ENCODE measurements around the gene PODXL2. TPM values are rescaled to one million over a fixed set of nuclear protein-coding genes. Genes with fewer than 3 reads are reported as not detected.
"Not testable (repeated sequence)": the region's sequence is repeated elsewhere in the genome, so short reads cannot be mapped to it uniquely, and the experiment has no call there.

The PODXL2 gene
- polyA plus RNA-seq, 1 donor (not counting 4 experiments of a cell fraction or from before 2014, with no cell fraction given) = 1.6 TPM

GRCh38 chr3:127701280-127701911, 72.4 kb downstream of the PODXL2 start:
- TF ChIP-seq CTCF (optimal IDR thresholded peaks at IDR 0.05 in 1 of 3, IDR thresholded peaks at IDR 0.05 in 1 of 3, conservative IDR thresholded peaks at IDR 0.05 in 1 of 3; ENCODE audit: extremely low read depth in 1 of 3, insufficient read depth in 2 of 3, low read length in 3 of 3) (no peak), EZH2 (IDR thresholded peaks at IDR 0.05; ENCODE audit: low read length) (no peak)
- no peak overlapping the region for H3K9ac ChIP-seq (ENCODE audit: control insufficient read depth, extremely low read depth, insufficient read depth, low read length)
- FAIRE-seq (no peak), DNase-seq (ENCODE audit: low read depth, low spot score) (no peak)
- no peaks in the 10 kb centered on the region for H3K9me3 ChIP-seq (ENCODE audit: control insufficient read depth, low read depth, low read length)
- H3K4me1 ChIP-seq (ENCODE audit: control insufficient read depth, extremely low read depth, insufficient read depth, low read length) = peaks cover 12% of the 10 kb centered on the region
- H2AFZ ChIP-seq (ENCODE audit: control insufficient read depth, low read length) = no peak overlapping the region
- no peaks in the 10 kb centered on the region for H4K20me1 ChIP-seq (ENCODE audit: control insufficient read depth, extremely low read depth, insufficient read depth, low read length)
- H3K4me3 ChIP-seq (ENCODE audit: control insufficient read depth in 2 of 3, extremely low read depth in 1 of 3, insufficient read depth in 2 of 3, low read depth in 1 of 3, low read length in 3 of 3) = no peak overlapping the region
- no peaks in the 10 kb centered on the region for H3K79me2 ChIP-seq (ENCODE audit: control insufficient read depth, insufficient read depth, low read length)
- H3K36me3 ChIP-seq (ENCODE audit: control insufficient read depth in 2 of 2, extremely low read depth in 1 of 2, insufficient read depth in 2 of 2, low read length in 2 of 2) = peaks cover 0 to 3% of the 10 kb centered on the region in 2 experiments
- H3K4me2 ChIP-seq (ENCODE audit: control insufficient read depth, extremely low read depth, insufficient read depth, low read depth, low read length) = no peak overlapping the region
- dilution Hi-C loops (cut with MboI; ENCODE audit: extremely low pct_ligation_motif_present, low sequenced_read_pairs) = no loop called here
- no peaks in the 10 kb centered on the region for H3K9me1 ChIP-seq (ENCODE audit: control insufficient read depth, extremely low read depth, insufficient read depth, low read length)
- no peaks in the 10 kb centered on the region for H3K27me3 ChIP-seq (ENCODE audit: control insufficient read depth, extremely low read depth, insufficient read depth, low read length)
- no peak overlapping the region for H3K27ac ChIP-seq (ENCODE audit: control insufficient read depth, insufficient read depth, low read length)

DNA sequence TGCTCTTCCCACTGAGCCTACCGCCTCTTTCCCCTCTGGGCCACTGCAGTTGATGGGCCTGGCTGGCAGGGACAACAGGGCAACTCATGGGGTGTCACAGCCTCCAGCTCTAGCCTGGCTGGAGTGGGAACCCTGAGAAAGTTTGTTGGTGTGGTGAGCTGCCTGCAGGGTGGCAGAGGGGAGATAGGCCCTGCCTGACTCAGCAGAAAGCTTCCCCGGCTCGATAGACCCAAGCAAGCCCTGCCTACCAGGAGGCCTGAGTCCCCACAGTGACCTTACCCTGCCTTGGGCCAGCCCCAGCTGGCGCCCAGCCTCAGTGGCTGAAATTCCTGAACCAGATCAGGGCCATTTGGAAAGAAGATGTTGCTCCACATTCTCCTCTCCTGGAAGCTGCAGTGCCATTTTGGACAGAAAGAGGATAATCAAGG, 73.2 kb downstream of the PODXL2 start:
- TF ChIP-seq CTCF (optimal IDR thresholded peaks at IDR 0.05 in 1 of 3, IDR thresholded peaks at IDR 0.05 in 1 of 3, conservative IDR thresholded peaks at IDR 0.05 in 1 of 3; ENCODE audit: extremely low read depth in 1 of 3, insufficient read depth in 2 of 3, low read length in 3 of 3) = no peak
- TF ChIP-seq EZH2 (IDR thresholded peaks at IDR 0.05; ENCODE audit: low read length) = no peak
- Histone ChIP-seq H3K79me2 (ENCODE audit: control insufficient read depth, insufficient read depth, low read length) (no peaks in the 10 kb centered on the region), H3K36me3 (ENCODE audit: control insufficient read depth in 2 of 2, extremely low read depth in 1 of 2, insufficient read depth in 2 of 2, low read length in 2 of 2) (peaks cover 0 to 5% of the 10 kb centered on the region in 2 experiments), H2AFZ (ENCODE audit: control insufficient read depth, low read length) (no peak overlapping the region), H3K9me1 (ENCODE audit: control insufficient read depth, extremely low read depth, insufficient read depth, low read length) (no peaks in the 10 kb centered on the region), H3K4me2 (ENCODE audit: control insufficient read depth, extremely low read depth, insufficient read depth, low read depth, low read length) (no peak overlapping the region), H3K27ac (ENCODE audit: control insufficient read depth, insufficient read depth, low read length) (no peak overlapping the region), H4K20me1 (ENCODE audit: control insufficient read depth, extremely low read depth, insufficient read depth, low read length) (no peaks in the 10 kb centered on the region), H3K27me3 (ENCODE audit: control insufficient read depth, extremely low read depth, insufficient read depth, low read length) (no peaks in the 10 kb centered on the region), H3K9ac (ENCODE audit: control insufficient read depth, extremely low read depth, insufficient read depth, low read length) (no peak overlapping the region), H3K4me1 (ENCODE audit: control insufficient read depth, extremely low read depth, insufficient read depth, low read length) (peaks cover 6% of the 10 kb centered on the region), H3K4me3 (ENCODE audit: control insufficient read depth in 2 of 3, extremely low read depth in 1 of 3, insufficient read depth in 2 of 3, low read depth in 1 of 3, low read length in 3 of 3) (no peak overlapping the region), H3K9me3 (ENCODE audit: control insufficient read depth, low read depth, low read length) (no peaks in the 10 kb centered on the region)
- dilution Hi-C loops (cut with MboI; ENCODE audit: extremely low pct_ligation_motif_present, low sequenced_read_pairs) = no loop called here
- DNase-seq (ENCODE audit: low read depth, low spot score) = no peak
- no peak for FAIRE-seq

- H3K9me1 ChIP-seq (ENCODE audit: control insufficient read depth, extremely low read depth, insufficient read depth, low read length); H3K79me2 ChIP-seq (ENCODE audit: control insufficient read depth, insufficient read depth, low read length); H3K4me2 ChIP-seq (ENCODE audit: control insufficient read depth, extremely low read depth, insufficient read depth, low read depth, low read length); dilution Hi-C loops (cut with MboI; ENCODE audit: extremely low pct_ligation_motif_present, low sequenced_read_pairs); H3K27me3 ChIP-seq (ENCODE audit: control insufficient read depth, extremely low read depth, insufficient read depth, low read length); DNase-seq (ENCODE audit: low read depth, low spot score); H3K27ac ChIP-seq (ENCODE audit: control insufficient read depth, insufficient read depth, low read length); H2AFZ ChIP-seq (ENCODE audit: control insufficient read depth, low read length); H3K4me1 ChIP-seq (ENCODE audit: control insufficient read depth, extremely low read depth, insufficient read depth, low read length); H4K20me1 ChIP-seq (ENCODE audit: control insufficient read depth, extremely low read depth, insufficient read depth, low read length); H3K36me3 ChIP-seq (ENCODE audit: control insufficient read depth in 2 of 2, extremely low read depth in 1 of 2, insufficient read depth in 2 of 2, low read length in 2 of 2); FAIRE-seq; H3K4me3 ChIP-seq (ENCODE audit: control insufficient read depth in 2 of 3, extremely low read depth in 1 of 3, insufficient read depth in 2 of 3, low read depth in 1 of 3, low read length in 3 of 3); H3K9ac ChIP-seq (ENCODE audit: control insufficient read depth, extremely low read depth, insufficient read depth, low read length); H3K9me3 ChIP-seq (ENCODE audit: control insufficient read depth, low read depth, low read length): not testable (repeated sequence)
These were observed 75.9 kb downstream of the PODXL2 start for GRCh38 chr3:127704840-127705239.

Data from keratinocyte (primary cell).